ENCODE results near the gene POLR1A. TPM values are rescaled to one million over a fixed set of nuclear protein-coding genes. Genes with fewer than 3 reads are reported as not detected.

Gene POLR1A
- total and polyA plus RNA-seq, 4 donors = 3.2 to 12.3 (median 6.1) TPM

DNA sequence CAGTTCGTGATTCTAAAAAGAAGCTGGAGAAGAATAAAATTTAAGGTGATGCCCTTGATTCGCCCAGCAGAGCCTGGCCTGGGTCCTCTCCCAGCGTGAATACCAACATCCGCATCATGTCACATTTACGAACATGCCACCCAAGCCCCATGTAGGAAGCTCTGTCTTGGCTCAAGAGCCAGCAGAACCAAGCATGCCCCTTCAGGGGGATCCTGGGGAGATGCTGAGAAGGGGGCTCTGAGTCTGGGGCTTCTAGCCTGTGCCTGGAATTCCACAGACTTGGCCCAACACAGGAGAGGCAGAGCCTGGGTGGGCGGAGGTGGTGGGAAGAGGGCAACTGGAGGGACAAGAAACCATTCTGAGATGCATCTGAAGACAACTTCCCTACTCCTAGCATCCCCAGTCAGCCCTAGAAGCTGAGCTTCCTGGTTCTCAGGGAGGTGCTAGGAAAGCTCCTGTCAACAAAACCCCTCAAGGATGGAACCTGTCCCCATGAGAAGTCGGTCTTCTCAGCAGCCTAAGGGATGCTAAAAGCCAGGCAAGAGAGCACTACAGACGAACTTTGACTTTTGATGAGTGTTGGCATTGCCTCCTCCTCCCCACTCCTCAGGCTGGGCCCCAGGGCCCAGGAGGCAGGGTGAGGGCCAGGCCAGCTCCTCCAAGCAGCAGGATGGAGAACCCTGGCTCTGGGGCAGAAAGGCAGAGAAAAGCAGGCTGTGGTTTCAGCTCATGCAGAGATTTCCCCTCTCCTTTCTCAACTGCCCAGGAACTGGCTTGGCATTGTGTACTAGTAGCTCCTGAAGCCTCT lies 57.9 kb downstream of the POLR1A start:
- no peaks in the 10 kb centered on the region for H3K4me1 ChIP-seq (ENCODE audit: control insufficient read depth in 4 of 4, insufficient read depth in 4 of 4, low read length in 3 of 4)
- no peak for TF ChIP-seq SP1 (IDR thresholded peaks at IDR 0.05)
- TF ChIP-seq EGR1 (IDR thresholded peaks at IDR 0.05; ENCODE audit: low read depth in 2 of 2) = no peak
- TF ChIP-seq HNF4A (conservative IDR thresholded peaks at IDR 0.05) = no peak
- TF ChIP-seq ATF3 (IDR thresholded peaks at IDR 0.05) = no peak
- 96% methylated on average over 8 of the region's 8 CpGs for WGBS
- H3K9me3 ChIP-seq (ENCODE audit: control insufficient read depth in 4 of 4, low read length in 3 of 4) = no peaks in the 10 kb centered on the region
- no peak overlapping the region for H3K9ac ChIP-seq (ENCODE audit: low read depth in 1 of 2, low read length in 2 of 2)
- H3K4me3 ChIP-seq (ENCODE audit: low read depth in 1 of 3, low read length in 3 of 3) = no peak overlapping the region
- no peak overlapping the region for H3K27ac ChIP-seq (ENCODE audit: low read depth in 1 of 2, low read length in 2 of 2)
- DNase-seq (ENCODE audit: low spot score) = no peak
- H3K27me3 ChIP-seq (ENCODE audit: control insufficient read depth in 4 of 4, insufficient read depth in 4 of 4, low read length in 3 of 4) = no peaks in the 10 kb centered on the region
- peaks cover 13 to 41% (median 18%) of the 10 kb centered on the region in 4 donors for H3K36me3 ChIP-seq (ENCODE audit: control insufficient read depth in 4 of 4, insufficient read depth in 3 of 4, low read depth in 1 of 4, low read length in 3 of 4)

DNA sequence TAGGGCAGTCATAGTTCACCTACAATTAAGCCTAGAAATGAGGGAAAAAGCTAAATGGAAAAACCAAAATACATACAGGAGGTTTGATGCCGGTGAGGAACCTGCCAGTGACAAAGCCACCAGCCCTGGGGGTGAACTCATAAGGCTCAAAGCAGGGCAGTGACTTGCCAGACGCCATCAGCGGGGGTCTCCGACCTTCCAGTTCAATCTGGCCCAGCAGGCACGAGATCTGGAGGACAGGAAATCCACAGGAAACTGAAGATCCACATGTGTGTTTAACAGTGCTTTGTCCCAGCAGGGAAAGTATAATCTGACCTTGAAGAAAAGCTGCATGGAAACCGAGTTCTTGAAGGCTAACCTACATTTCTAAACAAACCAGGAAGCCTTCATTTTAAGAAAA lies 60.1 kb downstream of the POLR1A start:
- no peak overlapping the region for H3K9ac ChIP-seq (ENCODE audit: low read depth in 1 of 2, low read length in 2 of 2)

GRCh38 chr2:86044614-86045013 lies 61.1 kb downstream of the POLR1A start:
- Histone ChIP-seq H3K27me3 (ENCODE audit: control insufficient read depth in 4 of 4, insufficient read depth in 4 of 4, low read length in 3 of 4) (no peaks in the 10 kb centered on the region), H3K36me3 (ENCODE audit: control insufficient read depth in 4 of 4, insufficient read depth in 3 of 4, low read depth in 1 of 4, low read length in 3 of 4) (peaks cover 17 to 47% (median 20%) of the 10 kb centered on the region in 4 donors), H3K9ac (ENCODE audit: low read depth in 1 of 2, low read length in 2 of 2) (no peak overlapping the region), H3K4me1 (ENCODE audit: control insufficient read depth in 4 of 4, insufficient read depth in 4 of 4, low read length in 3 of 4) (no peaks in the 10 kb centered on the region), H3K9me3 (ENCODE audit: control insufficient read depth in 4 of 4, low read length in 3 of 4) (no peaks in the 10 kb centered on the region), H3K27ac (ENCODE audit: low read depth in 1 of 2, low read length in 2 of 2) (no peak overlapping the region), H3K4me3 (ENCODE audit: low read depth in 1 of 3, low read length in 3 of 3) (no peak overlapping the region)
- 98% methylated on average over 4 of the region's 4 CpGs for WGBS
- TF ChIP-seq ATF3 (IDR thresholded peaks at IDR 0.05) (no peak), NR2F2 (IDR thresholded peaks at IDR 0.05) (no peak), GABPA (IDR thresholded peaks at IDR 0.05 in 1 of 2, conservative IDR thresholded peaks at IDR 0.05 in 1 of 2) (no peak), HNF4A (conservative IDR thresholded peaks at IDR 0.05) (no peak), YY1 (IDR thresholded peaks at IDR 0.05) (no peak), EGR1 (IDR thresholded peaks at IDR 0.05; ENCODE audit: low read depth in 2 of 2) (no peak), JUND (IDR thresholded peaks at IDR 0.05) (no peak), SP1 (IDR thresholded peaks at IDR 0.05) (no peak), FOXA2 (IDR thresholded peaks at IDR 0.05) (no peak), HNF4G (IDR thresholded peaks at IDR 0.05) (no peak), TAF1 (conservative IDR thresholded peaks at IDR 0.05) (no peak)
- TF ChIP-seq, protein P1, sequence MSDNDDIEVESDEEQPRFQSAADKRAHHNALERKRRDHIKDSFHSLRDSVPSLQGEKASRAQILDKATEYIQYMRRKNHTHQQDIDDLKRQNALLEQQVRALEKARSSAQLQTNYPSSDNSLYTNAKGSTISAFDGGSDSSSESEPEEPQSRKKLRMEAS (IDR thresholded peaks at IDR 0.05) = no peak
- TF ChIP-seq, protein P2, sequence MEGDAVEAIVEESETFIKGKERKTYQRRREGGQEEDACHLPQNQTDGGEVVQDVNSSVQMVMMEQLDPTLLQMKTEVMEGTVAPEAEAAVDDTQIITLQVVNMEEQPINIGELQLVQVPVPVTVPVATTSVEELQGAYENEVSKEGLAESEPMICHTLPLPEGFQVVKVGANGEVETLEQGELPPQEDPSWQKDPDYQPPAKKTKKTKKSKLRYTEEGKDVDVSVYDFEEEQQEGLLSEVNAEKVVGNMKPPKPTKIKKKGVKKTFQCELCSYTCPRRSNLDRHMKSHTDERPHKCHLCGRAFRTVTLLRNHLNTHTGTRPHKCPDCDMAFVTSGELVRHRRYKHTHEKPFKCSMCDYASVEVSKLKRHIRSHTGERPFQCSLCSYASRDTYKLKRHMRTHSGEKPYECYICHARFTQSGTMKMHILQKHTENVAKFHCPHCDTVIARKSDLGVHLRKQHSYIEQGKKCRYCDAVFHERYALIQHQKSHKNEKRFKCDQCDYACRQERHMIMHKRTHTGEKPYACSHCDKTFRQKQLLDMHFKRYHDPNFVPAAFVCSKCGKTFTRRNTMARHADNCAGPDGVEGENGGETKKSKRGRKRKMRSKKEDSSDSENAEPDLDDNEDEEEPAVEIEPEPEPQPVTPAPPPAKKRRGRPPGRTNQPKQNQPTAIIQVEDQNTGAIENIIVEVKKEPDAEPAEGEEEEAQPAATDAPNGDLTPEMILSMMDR (IDR thresholded peaks at IDR 0.05; ENCODE audit: low read depth, low read length, missing input control) = no peak
- TF ChIP-seq, protein P3, sequence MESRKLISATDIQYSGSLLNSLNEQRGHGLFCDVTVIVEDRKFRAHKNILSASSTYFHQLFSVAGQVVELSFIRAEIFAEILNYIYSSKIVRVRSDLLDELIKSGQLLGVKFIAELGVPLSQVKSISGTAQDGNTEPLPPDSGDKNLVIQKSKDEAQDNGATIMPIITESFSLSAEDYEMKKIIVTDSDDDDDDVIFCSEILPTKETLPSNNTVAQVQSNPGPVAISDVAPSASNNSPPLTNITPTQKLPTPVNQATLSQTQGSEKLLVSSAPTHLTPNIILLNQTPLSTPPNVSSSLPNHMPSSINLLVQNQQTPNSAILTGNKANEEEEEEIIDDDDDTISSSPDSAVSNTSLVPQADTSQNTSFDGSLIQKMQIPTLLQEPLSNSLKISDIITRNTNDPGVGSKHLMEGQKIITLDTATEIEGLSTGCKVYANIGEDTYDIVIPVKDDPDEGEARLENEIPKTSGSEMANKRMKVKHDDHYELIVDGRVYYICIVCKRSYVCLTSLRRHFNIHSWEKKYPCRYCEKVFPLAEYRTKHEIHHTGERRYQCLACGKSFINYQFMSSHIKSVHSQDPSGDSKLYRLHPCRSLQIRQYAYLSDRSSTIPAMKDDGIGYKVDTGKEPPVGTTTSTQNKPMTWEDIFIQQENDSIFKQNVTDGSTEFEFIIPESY (IDR thresholded peaks at IDR 0.05) = no peak
- TF ChIP-seq, protein P4, sequence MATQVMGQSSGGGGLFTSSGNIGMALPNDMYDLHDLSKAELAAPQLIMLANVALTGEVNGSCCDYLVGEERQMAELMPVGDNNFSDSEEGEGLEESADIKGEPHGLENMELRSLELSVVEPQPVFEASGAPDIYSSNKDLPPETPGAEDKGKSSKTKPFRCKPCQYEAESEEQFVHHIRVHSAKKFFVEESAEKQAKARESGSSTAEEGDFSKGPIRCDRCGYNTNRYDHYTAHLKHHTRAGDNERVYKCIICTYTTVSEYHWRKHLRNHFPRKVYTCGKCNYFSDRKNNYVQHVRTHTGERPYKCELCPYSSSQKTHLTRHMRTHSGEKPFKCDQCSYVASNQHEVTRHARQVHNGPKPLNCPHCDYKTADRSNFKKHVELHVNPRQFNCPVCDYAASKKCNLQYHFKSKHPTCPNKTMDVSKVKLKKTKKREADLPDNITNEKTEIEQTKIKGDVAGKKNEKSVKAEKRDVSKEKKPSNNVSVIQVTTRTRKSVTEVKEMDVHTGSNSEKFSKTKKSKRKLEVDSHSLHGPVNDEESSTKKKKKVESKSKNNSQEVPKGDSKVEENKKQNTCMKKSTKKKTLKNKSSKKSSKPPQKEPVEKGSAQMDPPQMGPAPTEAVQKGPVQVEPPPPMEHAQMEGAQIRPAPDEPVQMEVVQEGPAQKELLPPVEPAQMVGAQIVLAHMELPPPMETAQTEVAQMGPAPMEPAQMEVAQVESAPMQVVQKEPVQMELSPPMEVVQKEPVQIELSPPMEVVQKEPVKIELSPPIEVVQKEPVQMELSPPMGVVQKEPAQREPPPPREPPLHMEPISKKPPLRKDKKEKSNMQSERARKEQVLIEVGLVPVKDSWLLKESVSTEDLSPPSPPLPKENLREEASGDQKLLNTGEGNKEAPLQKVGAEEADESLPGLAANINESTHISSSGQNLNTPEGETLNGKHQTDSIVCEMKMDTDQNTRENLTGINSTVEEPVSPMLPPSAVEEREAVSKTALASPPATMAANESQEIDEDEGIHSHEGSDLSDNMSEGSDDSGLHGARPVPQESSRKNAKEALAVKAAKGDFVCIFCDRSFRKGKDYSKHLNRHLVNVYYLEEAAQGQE (IDR thresholded peaks at IDR 0.05) = no peak
- no peak for DNase-seq (ENCODE audit: low spot score)

More for the DNA sequence above, 60.1 kb downstream of the POLR1A start:
- H3K4me3 ChIP-seq (ENCODE audit: low read depth in 1 of 3, low read length in 3 of 3) = no peak overlapping the region
- no peak overlapping the region for H3K27ac ChIP-seq (ENCODE audit: low read depth in 1 of 2, low read length in 2 of 2)
- H3K4me1 ChIP-seq (ENCODE audit: control insufficient read depth in 4 of 4, insufficient read depth in 4 of 4, low read length in 3 of 4) = no peaks in the 10 kb centered on the region
- no peak for DNase-seq (ENCODE audit: low spot score)
- no peaks in the 10 kb centered on the region for H3K27me3 ChIP-seq (ENCODE audit: control insufficient read depth in 4 of 4, insufficient read depth in 4 of 4, low read length in 3 of 4)
- no peaks in the 10 kb centered on the region for H3K9me3 ChIP-seq (ENCODE audit: control insufficient read depth in 4 of 4, low read length in 3 of 4)
- 84% methylated on average over 6 of the region's 6 CpGs for WGBS
- peaks cover 11 to 44% (median 20%) of the 10 kb centered on the region in 4 donors for H3K36me3 ChIP-seq (ENCODE audit: control insufficient read depth in 4 of 4, insufficient read depth in 3 of 4, low read depth in 1 of 4, low read length in 3 of 4)
- TF ChIP-seq NR2F2 (IDR thresholded peaks at IDR 0.05) = peak; percentile 68
- TF ChIP-seq HNF4A (conservative IDR thresholded peaks at IDR 0.05) = no peak
